HG03060 (cell line): Measurements from ENCODE around the gene LRP1-AS.

ENCODE experiments used
- ATAC-seq: cut with Tn5 transposase; IDR thresholded peaks from one replicate; pipeline ENCODE4 v1.9.1; 2021; ENCODE audit warnings: low read depth, moderate number of reproducible peaks; ENCODE audit not compliant: unreplicated experiment

LRP1-AS gene

DNA sequence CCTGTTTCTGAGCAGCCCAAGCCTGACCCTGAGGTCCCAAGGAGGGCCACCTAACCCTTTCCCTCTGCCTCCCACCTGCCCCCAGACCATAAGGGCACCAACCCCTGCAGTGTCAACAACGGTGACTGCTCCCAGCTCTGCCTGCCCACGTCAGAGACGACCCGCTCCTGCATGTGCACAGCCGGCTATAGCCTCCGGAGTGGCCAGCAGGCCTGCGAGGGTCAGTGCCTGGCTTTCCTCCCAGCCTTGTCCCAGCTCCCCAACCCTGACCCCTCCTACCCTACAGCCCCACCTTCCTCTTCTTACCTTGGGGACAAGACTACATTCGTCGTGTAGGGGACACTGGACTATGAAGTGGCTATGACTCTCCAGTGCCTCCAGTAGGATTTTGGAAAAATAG lies 33.7 kb upstream of the LRP1-AS start:
- no peak for ATAC-seq

DNA sequence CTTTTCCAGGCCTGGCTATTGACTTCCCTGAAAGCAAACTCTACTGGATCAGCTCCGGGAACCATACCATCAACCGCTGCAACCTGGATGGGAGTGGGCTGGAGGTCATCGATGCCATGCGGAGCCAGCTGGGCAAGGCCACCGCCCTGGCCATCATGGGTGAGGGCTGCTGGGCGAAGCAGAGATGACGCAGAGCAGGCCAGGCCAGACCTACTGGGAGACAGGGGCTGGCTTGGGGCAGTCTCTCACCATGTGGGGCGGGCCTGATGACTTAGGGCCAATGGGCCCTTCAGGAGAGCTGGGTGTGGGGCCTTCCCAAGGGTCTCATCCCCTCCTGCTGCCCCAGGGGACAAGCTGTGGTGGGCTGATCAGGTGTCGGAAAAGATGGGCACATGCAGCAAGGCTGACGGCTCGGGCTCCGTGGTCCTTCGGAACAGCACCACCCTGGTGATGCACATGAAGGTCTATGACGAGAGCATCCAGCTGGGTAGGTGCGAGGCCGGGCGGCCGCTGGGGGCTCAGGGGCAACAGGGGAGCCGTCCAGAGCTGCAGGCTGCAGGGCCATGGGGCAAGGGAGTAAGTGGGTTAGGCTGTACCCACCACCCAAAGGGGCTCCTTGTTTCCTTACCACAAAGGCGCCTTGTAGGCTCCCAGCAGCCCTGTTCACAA lies 33.0 kb upstream of the LRP1-AS start:
- no peak for ATAC-seq

DNA sequence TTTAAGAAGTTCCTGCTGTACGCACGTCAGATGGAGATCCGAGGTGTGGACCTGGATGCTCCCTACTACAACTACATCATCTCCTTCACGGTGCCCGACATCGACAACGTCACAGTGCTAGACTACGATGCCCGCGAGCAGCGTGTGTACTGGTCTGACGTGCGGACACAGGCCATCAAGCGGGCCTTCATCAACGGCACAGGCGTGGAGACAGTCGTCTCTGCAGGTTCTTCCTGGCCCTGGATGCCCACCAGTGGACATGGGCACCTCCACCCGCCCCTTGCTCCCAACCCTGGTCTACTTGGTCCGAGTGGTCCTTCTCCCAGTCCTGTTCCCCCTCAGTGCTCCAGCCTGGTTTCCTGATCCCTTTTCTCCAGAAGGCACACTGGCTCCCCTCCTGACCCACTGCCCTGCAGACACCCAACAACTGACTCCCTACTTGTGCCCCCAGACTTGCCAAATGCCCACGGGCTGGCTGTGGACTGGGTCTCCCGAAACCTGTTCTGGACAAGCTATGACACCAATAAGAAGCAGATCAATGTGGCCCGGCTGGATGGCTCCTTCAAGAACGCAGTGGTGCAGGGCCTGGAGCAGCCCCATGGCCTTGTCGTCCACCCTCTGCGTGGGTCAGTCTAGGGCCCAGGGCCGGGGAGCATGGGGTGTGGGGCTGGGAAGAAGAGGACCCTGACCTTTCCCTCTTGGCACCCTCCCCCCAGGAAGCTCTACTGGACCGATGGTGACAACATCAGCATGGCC lies 32.1 kb upstream of the LRP1-AS start:
- ATAC-seq = no peak

DNA sequence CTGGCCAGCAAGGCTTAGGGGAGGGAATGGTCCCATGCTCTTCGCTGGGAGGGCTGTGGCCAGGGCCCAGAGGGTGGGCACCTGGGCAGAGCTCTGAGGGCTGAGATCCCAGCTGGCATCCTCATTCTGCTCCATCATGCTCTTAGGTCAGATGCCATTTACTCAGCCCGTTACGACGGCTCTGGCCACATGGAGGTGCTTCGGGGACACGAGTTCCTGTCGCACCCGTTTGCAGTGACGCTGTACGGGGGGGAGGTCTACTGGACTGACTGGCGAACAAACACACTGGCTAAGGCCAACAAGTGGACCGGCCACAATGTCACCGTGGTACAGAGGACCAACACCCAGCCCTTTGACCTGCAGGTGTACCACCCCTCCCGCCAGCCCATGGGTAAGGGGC lies 30.8 kb upstream of the LRP1-AS start:
- no peak for ATAC-seq

DNA sequence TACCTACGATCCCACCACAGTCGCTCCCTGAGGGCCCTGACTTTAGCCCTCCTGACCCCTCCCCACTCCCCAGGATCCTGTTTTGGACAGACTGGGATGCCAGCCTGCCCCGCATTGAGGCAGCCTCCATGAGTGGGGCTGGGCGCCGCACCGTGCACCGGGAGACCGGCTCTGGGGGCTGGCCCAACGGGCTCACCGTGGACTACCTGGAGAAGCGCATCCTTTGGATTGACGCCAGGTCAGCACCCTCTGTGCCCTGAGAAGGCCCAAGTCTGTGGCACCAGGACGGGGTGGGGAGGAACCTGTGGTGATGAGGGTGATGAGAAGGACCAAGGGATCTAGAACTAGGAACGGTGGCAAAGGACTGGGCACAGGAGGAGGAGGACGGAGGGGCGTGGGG lies 29.9 kb upstream of the LRP1-AS start:
- no peak for ATAC-seq

DNA sequence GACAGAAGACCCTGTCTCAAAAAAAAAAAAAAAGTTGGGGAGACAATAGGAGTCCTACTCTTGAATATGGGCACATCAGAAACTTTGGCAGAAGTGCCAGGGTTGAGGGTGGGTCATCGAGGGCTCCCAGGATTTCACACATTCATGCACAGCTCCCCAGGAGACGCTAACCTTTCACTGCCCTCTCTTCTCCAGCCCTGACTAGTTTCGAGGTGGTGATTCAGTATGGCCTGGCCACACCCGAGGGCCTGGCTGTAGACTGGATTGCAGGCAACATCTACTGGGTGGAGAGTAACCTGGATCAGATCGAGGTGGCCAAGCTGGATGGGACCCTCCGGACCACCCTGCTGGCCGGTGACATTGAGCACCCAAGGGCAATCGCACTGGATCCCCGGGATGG lies 29.4 kb upstream of the LRP1-AS start:
- no peak for ATAC-seq

DNA sequence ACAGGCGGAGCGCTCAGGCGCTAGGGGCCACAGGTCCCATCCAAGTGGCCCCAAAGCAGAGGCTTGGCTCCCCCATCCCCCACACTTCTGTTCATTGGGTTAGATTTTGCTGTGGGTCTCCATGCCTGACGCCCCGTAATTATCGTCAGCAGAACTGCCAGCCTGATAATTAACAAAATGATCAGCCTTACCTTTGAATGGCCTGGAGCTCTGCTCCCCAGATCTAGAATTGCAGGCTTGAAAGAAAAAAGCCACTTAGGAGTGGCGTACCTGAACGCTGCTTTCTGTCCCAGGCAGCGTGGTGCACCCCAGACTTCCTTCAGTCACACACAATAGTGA lies 28.7 kb upstream of the LRP1-AS start:
- no peak for ATAC-seq

DNA sequence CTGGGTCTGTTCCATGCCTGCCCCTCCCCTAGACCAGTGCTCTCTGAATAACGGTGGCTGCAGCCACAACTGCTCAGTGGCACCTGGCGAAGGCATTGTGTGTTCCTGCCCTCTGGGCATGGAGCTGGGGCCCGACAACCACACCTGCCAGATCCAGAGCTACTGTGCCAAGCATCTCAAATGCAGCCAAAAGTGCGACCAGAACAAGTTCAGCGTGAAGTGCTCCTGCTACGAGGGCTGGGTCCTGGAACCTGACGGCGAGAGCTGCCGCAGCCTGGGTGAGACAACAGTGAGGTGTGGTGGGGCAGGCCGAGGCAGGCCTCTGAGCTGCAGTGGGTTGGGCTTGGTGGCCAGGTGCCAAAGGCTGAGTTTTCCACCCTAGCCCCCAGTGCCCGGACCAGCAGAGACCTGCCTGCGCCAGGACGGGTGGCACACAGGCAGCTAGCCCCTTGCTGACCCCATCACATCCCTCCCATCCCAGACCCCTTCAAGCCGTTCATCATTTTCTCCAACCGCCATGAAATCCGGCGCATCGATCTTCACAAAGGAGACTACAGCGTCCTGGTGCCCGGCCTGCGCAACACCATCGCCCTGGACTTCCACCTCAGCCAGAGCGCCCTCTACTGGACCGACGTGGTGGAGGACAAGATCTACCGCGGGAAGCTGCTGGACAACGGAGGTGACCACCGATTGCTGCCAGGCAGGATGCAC lies 28.2 kb upstream of the LRP1-AS start:
- ATAC-seq = no peak

DNA sequence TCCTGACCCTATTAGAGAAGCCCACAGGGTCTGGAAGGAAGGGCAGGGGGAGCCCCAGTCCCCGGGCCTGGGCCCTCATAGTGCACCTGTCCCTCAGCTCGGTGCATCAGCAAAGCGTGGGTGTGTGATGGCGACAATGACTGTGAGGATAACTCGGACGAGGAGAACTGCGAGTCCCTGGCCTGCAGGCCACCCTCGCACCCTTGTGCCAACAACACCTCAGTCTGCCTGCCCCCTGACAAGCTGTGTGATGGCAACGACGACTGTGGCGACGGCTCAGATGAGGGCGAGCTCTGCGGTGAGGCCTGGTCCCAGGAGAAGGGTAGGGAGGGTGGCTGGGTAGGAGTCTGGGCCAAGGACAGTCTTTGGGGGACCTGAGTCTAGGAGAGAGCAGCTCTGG lies 26.3 kb upstream of the LRP1-AS start:
- no peak for ATAC-seq

DNA sequence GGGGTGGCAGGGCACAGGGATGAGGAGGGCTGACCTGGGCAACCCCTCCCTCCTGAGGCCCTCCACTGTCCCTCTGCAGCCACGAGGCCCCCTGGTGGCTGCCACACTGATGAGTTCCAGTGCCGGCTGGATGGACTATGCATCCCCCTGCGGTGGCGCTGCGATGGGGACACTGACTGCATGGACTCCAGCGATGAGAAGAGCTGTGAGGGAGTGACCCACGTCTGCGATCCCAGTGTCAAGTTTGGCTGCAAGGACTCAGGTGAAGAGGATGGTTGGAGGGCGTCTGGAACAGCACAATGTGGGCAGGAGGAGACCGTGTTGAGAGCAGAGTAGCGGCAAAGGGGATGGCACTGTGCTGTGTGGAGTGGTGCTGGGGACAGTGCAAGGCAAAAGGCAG lies 25.7 kb upstream of the LRP1-AS start:
- no peak for ATAC-seq

DNA sequence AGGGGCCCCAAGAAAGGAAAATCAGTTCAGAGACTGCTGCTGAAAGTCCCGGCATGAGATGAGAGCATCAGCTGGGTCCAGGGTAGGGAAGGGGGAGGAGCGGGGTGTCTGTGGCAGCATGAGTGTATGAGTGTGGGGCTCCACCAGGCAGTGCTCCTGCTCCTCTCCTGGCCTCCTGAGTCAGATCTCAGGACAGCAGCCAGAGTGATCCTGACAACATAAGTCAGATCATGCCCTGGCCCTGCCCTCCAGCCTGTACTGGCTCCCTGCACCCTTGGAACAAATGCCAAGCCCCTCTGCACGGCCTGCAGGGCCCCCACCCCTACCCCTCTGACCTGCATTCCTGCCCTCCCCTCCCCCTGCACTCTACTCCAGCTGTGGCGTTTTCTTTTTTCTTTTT lies 24.2 kb upstream of the LRP1-AS start:
- no peak for ATAC-seq

DNA sequence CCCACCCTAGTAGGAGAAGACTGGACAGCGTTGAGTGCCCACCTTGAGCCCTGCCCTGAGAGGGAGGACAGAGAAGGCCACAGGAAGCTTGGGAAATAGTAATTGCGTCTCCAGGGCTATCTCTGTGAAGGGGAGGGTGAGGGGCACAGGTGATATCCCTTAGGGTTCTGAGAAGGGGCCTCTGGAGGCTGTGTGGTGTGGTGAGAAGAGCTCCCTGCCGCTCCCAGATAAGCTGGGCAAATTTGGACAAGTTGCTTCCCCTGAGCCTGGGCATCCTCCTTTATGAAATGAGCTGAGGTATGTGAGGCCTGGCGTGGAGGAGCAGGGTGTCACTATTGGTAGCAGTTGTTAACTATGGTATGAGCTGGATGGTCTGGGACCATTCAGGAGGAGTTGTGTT lies 23.5 kb upstream of the LRP1-AS start:
- ATAC-seq = no peak

DNA sequence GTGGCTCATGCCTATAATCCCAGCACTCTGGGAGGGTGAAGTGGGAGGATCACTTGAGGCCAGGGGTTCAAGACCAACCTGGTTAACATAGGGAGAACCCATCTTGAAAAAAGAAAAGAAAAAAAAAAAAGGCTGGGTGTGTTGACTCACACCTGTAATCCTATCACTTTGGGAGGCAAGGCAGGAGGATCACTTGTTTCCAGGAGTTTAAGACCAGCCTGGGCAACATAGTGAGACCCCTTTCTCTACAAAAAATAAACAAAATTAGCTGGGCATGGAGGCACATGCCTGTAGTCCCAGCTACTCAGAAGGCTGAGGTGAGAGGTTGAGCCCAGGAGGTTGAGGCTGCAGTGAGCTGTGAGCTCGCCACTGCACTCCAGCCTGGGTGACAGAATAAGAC lies 23.0 kb upstream of the LRP1-AS start:
- no peak for ATAC-seq

DNA sequence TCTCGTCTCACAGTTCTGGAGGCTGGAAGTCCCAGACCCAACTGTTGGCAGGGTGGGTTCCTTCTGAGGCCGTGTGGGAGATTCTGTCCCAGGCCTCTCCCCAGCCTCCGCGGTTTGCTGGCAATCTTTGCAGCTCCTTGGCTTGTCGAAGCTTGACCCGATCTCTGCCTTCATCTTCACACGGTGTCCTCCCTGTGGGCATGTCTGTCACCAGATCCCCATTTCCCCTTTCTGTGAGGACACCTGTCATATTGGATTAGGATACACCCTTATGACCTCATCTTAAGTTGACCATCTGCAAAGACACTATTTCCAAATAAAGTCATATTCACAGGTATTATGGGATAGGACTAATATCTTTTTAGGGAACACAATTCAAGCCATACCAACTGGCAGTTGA lies 22.6 kb upstream of the LRP1-AS start:
- no peak for ATAC-seq

DNA sequence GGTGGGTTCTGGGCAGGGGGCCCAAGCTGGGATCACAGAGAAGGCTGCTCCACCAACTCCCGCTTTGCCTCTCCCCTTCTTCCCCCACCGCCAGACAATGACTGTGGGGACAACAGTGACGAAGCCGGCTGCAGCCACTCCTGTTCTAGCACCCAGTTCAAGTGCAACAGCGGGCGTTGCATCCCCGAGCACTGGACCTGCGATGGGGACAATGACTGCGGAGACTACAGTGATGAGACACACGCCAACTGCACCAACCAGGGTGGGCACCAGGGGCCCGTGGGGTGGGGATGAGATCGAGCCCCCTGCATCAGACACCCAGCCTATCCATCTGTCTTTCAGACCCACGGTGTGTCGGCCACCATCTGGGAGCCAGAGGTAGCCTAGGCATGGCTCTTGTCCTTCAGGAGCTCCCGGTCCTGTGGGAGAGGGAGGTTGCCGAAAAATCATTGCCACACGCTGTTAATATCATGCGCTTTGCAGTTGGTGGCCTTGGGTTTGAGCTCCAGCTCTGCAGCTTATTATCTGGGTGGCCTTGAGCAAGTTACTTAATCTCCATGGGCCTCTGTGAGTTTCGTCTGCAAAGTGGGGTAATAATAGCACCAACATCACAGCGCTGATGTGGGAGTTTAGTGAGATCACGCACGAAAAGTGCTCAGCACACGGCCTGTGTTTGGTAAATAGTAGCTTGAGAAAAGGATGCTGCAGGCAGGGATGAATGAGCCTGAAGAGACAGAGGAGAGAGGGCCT lies 21.8 kb upstream of the LRP1-AS start:
- ATAC-seq = no peak

DNA sequence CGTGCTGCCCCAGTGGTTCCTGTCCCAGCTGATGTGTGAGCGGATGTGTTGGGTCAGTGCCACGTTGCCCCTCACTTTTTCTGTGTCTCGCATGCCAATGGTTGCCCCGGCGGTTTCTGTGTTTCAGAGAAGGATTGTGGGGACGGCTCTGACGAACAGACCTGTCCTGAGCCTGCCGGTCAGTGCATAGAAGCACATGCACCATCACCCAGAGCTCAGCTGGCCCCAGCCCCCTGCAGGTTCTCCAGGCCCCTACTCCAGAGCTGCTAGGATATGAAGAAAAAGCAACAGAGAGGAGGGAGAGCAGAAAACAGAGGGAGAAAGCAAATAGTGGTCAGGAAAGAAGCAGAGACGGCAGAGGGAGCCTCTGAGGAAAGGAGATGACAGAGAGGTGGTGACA lies 20.6 kb upstream of the LRP1-AS start:
- no peak for ATAC-seq

DNA sequence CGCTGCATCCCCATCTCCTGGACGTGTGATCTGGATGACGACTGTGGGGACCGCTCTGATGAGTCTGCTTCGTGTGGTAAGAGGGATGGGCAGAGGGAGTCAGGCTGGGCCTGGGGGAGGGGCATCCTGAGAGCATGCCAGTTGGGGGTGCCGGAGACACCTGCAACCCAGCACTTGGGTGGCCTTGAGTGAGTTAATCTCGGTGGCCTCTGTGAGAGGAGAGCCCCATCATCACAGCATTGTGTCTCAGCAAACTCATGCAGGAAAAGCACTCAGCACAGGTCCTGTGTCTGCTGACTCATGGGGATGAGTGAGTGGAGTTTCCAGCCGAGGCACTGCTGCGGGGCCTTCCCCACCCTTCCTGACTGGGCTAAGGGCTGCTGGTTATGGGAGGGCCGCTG lies 19.6 kb upstream of the LRP1-AS start:
- no peak for ATAC-seq

DNA sequence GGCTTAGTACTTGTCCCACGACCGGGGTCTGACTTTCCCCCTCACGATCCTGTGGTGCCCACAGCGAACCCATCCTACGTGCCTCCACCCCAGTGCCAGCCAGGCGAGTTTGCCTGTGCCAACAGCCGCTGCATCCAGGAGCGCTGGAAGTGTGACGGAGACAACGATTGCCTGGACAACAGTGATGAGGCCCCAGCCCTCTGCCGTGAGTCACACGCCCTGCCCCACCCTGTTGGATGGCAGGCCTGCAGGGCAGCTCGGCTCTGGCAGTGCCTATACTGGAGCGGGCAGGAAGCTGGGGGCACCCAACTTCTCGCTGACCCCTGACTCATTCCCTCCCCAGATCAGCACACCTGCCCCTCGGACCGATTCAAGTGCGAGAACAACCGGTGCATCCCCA lies 18.3 kb upstream of the LRP1-AS start:
- no peak for ATAC-seq

DNA sequence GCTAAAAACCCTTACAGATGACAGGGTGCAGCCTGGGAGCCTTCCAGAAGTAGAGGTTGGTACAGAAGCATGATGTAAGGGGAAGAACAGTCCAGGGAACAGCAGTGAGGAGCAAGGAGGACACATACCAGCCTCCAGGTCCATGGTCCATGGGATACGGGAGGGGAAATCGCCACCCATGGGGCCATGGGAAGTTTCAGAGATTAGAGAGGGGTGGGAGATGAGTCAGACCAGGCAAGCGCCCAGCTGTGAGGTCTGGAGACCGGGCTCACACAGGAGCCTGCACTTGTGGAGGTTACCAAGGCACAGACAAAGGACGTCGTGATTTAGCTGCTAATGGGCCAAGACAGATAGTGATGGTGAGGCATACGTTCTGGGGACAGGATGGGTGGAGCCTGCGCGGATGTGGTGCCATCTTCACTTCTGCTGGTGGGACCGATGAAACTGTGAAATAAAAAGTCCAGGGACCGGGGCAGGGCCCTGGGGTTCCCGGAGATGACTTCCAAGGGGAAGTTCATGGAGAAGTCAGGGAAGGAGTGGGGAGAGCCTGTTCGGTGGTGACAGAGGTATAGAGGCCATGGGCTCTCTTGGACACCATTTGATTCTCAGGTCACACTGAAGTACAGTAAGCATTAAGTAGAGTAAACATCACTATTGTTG lies 17.7 kb upstream of the LRP1-AS start:
- no peak for ATAC-seq

DNA sequence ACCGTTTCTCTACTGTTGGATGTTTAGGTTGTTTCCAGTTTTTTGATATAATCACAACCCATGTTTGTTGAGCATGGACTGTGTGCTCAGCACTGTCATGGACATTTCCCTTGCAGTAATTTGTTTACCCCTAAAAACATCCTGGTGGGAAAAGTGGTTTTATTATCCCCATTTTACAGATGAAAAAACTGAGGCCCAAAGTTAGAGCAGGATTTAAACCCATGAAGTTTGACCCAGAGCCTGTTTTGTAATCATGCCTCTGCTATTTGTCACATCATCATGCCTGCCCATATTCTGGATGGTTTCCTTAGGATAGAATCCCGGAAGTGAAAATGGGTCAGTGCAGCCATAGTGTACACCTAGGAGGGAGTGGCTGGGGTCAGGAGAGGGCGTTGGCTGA lies 17.0 kb upstream of the LRP1-AS start:
- ATAC-seq = no peak
